Fibroblast of skin of scalp (primary cell): ENCODE results near the gene TRIOBP.
A peak's percentile ranks its signal among the peaks of the same experiment; 100 is the strongest.

ENCODE experiments used
- DNase-seq: peaks from one replicate; pipeline ENCODE4 v3.0.0-alpha.2; 2013

The TRIOBP gene

GRCh38 chr22:37664249-37665101 lies 32.4 kb upstream of the TRIOBP start:
- DNase-seq, result no peak

- DNase-seq, result no peak
Observed at GRCh38 chr22:37665487-37665886, 31.4 kb upstream of the TRIOBP start.

GRCh38 chr22:37669586-37669985 lies 27.3 kb upstream of the TRIOBP start:
- peak; percentile 42 for DNase-seq

GRCh38 chr22:37672206-37672919 lies 24.5 kb upstream of the TRIOBP start:
- no peak for DNase-seq

- DNase-seq, result no peak
Observed at GRCh38 chr22:37672920-37673455, 23.9 kb upstream of the TRIOBP start.

GRCh38 chr22:37674248-37674647 lies 22.6 kb upstream of the TRIOBP start:
- no peak for DNase-seq

GRCh38 chr22:37674951-37675929 lies 21.6 kb upstream of the TRIOBP start, which contains the start of gene LGALS1:
Gene LGALS1, plus strand, starts transcription at chr22:37675636. Its CDS starts 67 bp downstream, at chr22:37675703.
- DNase-seq, result peak; percentile 99

GRCh38 chr22:37675930-37676735 lies 20.7 kb upstream of the TRIOBP start:
- DNase-seq, result peak; percentile 31

GRCh38 chr22:37676736-37677492 lies 19.9 kb upstream of the TRIOBP start:
- peak; percentile 98 for DNase-seq

- DNase-seq, result no peak
Observed at GRCh38 chr22:37677493-37677974, 19.3 kb upstream of the TRIOBP start.

- no peak for DNase-seq
Observed at GRCh38 chr22:37678372-37678771, 18.5 kb upstream of the TRIOBP start.

GRCh38 chr22:37679670-37680069 lies 17.2 kb upstream of the TRIOBP start:
- DNase-seq, result no peak

- DNase-seq, result peak; percentile 25
Observed at GRCh38 chr22:37680191-37680851, 16.5 kb upstream of the TRIOBP start.

- DNase-seq, result peak; percentile 45
Observed at GRCh38 chr22:37681001-37681424, 15.8 kb upstream of the TRIOBP start.

- DNase-seq, result peak; percentile 80
Observed at GRCh38 chr22:37681556-37682049, 15.2 kb upstream of the TRIOBP start.

GRCh38 chr22:37684803-37685615 lies 11.8 kb upstream of the TRIOBP start:
- DNase-seq, result no peak

GRCh38 chr22:37686002-37686982 lies 10.6 kb upstream of the TRIOBP start, which contains the start of gene NOL12:
Gene NOL12, plus strand, starts transcription at chr22:37686343. Its CDS starts 50 bp downstream, at chr22:37686393.
- DNase-seq, result peak; percentile 88
